ENCODE measurements around the gene ZCCHC7.

Gene ZCCHC7

GRCh38 chr9:37128051-37128450 is 7.7 kb downstream of the ZCCHC7 start:
- DNase-seq: no peak
- peaks cover 24% of the 10 kb centered on the region for H3K36me3 Mint-ChIP-seq (ENCODE audit: low read depth)
- no peak overlapping the region for H3K4me3 Mint-ChIP-seq
- H3K9me3 Mint-ChIP-seq: no peaks in the 10 kb centered on the region
- TF ChIP-seq CTCF (IDR thresholded peaks at IDR 0.05): no peak
- no peak overlapping the region for H3K27ac Mint-ChIP-seq
- H3K27me3 Mint-ChIP-seq (ENCODE audit: low read depth, poor library complexity): no peaks in the 10 kb centered on the region
- peaks cover 1% of the 10 kb centered on the region for H3K4me1 Mint-ChIP-seq

GRCh38 chr9:37134166-37134565 is 13.8 kb downstream of the ZCCHC7 start:
- H3K27ac Mint-ChIP-seq: no peak overlapping the region
- no peak for DNase-seq
- H3K4me1 Mint-ChIP-seq: no peaks in the 10 kb centered on the region
- H3K27me3 Mint-ChIP-seq (ENCODE audit: low read depth, poor library complexity): peaks cover 5% of the 10 kb centered on the region
- no peak overlapping the region for H3K4me3 Mint-ChIP-seq
- H3K9me3 Mint-ChIP-seq: no peaks in the 10 kb centered on the region
- no peak for TF ChIP-seq CTCF (IDR thresholded peaks at IDR 0.05)
- peaks cover 42% of the 10 kb centered on the region for H3K36me3 Mint-ChIP-seq (ENCODE audit: low read depth)

GRCh38 chr9:37141015-37141414 is 20.6 kb downstream of the ZCCHC7 start:
- Mint-ChIP-seq H3K4me3 (no peak overlapping the region), H3K4me1 (peaks cover 14% of the 10 kb centered on the region), H3K9me3 (no peaks in the 10 kb centered on the region), H3K36me3 (ENCODE audit: low read depth) (peaks cover 8% of the 10 kb centered on the region), H3K27me3 (ENCODE audit: low read depth, poor library complexity) (peaks cover 5% of the 10 kb centered on the region), H3K27ac (no peak overlapping the region)
- no peak for TF ChIP-seq CTCF (IDR thresholded peaks at IDR 0.05)
- DNase-seq: no peak

GRCh38 chr9:37144762-37145161 is 24.4 kb downstream of the ZCCHC7 start:
- peak; percentile 35 for DNase-seq
- Mint-ChIP-seq H3K4me1 (peaks cover 14% of the 10 kb centered on the region), H3K27me3 (ENCODE audit: low read depth, poor library complexity) (no peaks in the 10 kb centered on the region), H3K4me3 (no peak overlapping the region), H3K36me3 (ENCODE audit: low read depth) (peaks cover under 1% of the 10 kb centered on the region), H3K27ac (peak overlapping the region; percentile 13), H3K9me3 (no peaks in the 10 kb centered on the region)
- no peak for TF ChIP-seq CTCF (IDR thresholded peaks at IDR 0.05)

- DNase-seq: no peak
- H3K36me3 Mint-ChIP-seq (ENCODE audit: low read depth): peaks cover 9% of the 10 kb centered on the region
- peaks cover 9% of the 10 kb centered on the region for H3K4me1 Mint-ChIP-seq
- TF ChIP-seq CTCF (IDR thresholded peaks at IDR 0.05): no peak
- H3K27me3 Mint-ChIP-seq (ENCODE audit: low read depth, poor library complexity): no peaks in the 10 kb centered on the region
- H3K27ac Mint-ChIP-seq: no peak overlapping the region
- no peaks in the 10 kb centered on the region for H3K9me3 Mint-ChIP-seq
- H3K4me3 Mint-ChIP-seq: no peak overlapping the region
These were observed 26.0 kb downstream of the ZCCHC7 start for GRCh38 chr9:37146410-37146809.

GRCh38 chr9:37148181-37148580 is 27.8 kb downstream of the ZCCHC7 start:
- Mint-ChIP-seq H3K4me3 (no peak overlapping the region), H3K4me1 (peaks cover 8% of the 10 kb centered on the region), H3K9me3 (no peaks in the 10 kb centered on the region), H3K27ac (no peak overlapping the region), H3K36me3 (ENCODE audit: low read depth) (peaks cover 13% of the 10 kb centered on the region), H3K27me3 (ENCODE audit: low read depth, poor library complexity) (no peaks in the 10 kb centered on the region)
- no peak for DNase-seq
- no peak for TF ChIP-seq CTCF (IDR thresholded peaks at IDR 0.05)
